Neural progenitor cell (in vitro differentiated cells): Measurements from ENCODE around the gene HSPA1A.

ENCODE experiments used
- EZH2phosphoT487 ChIP-seq: fragments of 200-600 bp; sonication (generic); IDR thresholded peaks from 2 replicates; pipeline ENCODE4 v1.6.1; 2017; ENCODE audit warnings: antibody characterized with exemption
- TF ChIP-seq, protein P1 (sequence below): fragments of 200-600 bp; sonication (generic); IDR thresholded peaks from 2 replicates; pipeline ENCODE4 v1.5.1; 2017; ENCODE audit warnings: antibody characterized with exemption, mild to moderate bottlenecking

- TF ChIP-seq, protein P1, sequence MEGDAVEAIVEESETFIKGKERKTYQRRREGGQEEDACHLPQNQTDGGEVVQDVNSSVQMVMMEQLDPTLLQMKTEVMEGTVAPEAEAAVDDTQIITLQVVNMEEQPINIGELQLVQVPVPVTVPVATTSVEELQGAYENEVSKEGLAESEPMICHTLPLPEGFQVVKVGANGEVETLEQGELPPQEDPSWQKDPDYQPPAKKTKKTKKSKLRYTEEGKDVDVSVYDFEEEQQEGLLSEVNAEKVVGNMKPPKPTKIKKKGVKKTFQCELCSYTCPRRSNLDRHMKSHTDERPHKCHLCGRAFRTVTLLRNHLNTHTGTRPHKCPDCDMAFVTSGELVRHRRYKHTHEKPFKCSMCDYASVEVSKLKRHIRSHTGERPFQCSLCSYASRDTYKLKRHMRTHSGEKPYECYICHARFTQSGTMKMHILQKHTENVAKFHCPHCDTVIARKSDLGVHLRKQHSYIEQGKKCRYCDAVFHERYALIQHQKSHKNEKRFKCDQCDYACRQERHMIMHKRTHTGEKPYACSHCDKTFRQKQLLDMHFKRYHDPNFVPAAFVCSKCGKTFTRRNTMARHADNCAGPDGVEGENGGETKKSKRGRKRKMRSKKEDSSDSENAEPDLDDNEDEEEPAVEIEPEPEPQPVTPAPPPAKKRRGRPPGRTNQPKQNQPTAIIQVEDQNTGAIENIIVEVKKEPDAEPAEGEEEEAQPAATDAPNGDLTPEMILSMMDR: no peak
- TF ChIP-seq EZH2phosphoT487: no peak
Measured at GRCh38 chr6:31838968-31839367, 23.6 kb downstream of the HSPA1A start.
